HG03575 (cell line): ENCODE results near the gene GRB10.

Experiments used
- ATAC-seq: cut with Tn5 transposase; IDR thresholded peaks from one replicate; pipeline ENCODE4 v1.9.1; 2021; ENCODE audit not compliant: unreplicated experiment, insufficient number of reproducible peaks, low FRiP score; ENCODE audit errors: extremely low read depth

The GRB10 gene

GRCh38 chr7:50612704-50613103, 170.0 kb downstream of the GRB10 start:
- no peak for ATAC-seq

GRCh38 chr7:50610521-50611277, 172.0 kb downstream of the GRB10 start:
- ATAC-seq = peak; percentile 45

- no peak for ATAC-seq
These were observed 174.3 kb downstream of the GRB10 start for GRCh38 chr7:50608196-50608906.

- ATAC-seq = no peak
These were observed 175.1 kb downstream of the GRB10 start for GRCh38 chr7:50607524-50608125.

- ATAC-seq = no peak
These were observed 177.6 kb downstream of the GRB10 start for GRCh38 chr7:50605059-50605458.

GRCh38 chr7:50603287-50603686, 179.4 kb downstream of the GRB10 start:
- ATAC-seq = no peak

GRCh38 chr7:50599385-50599784, 183.3 kb downstream of the GRB10 start:
- no peak for ATAC-seq

- no peak for ATAC-seq
These were observed 184.0 kb downstream of the GRB10 start for GRCh38 chr7:50598460-50599343.

GRCh38 chr7:50596484-50596883, 186.2 kb downstream of the GRB10 start:
- ATAC-seq = no peak

GRCh38 chr7:50595491-50596102, 187.1 kb downstream of the GRB10 start:
- ATAC-seq = no peak

- no peak for ATAC-seq
These were observed 187.8 kb downstream of the GRB10 start for GRCh38 chr7:50594734-50595485.

GRCh38 chr7:50594136-50594535, 188.6 kb downstream of the GRB10 start:
- no peak for ATAC-seq

GRCh38 chr7:50592940-50593339, 189.8 kb downstream of the GRB10 start:
- no peak for ATAC-seq

- ATAC-seq = no peak
These were observed 190.9 kb downstream of the GRB10 start for GRCh38 chr7:50591480-50592438.

GRCh38 chr7:50591098-50591479, 191.6 kb downstream of the GRB10 start:
- no peak for ATAC-seq

GRCh38 chr7:50590535-50590934, 192.2 kb downstream of the GRB10 start:
- ATAC-seq = no peak

- no peak for ATAC-seq
These were observed 193.3 kb downstream of the GRB10 start for GRCh38 chr7:50589364-50589763.
